NCI-H1436 (cell line): ENCODE data around the gene EMCN.
"Not testable (repeated sequence)": the region's sequence is repeated elsewhere in the genome, so short reads cannot be mapped to it uniquely, and the experiment has no call there.

Experiments
- DNase-seq: peaks from one replicate; lab custom pipeline; 2025; lab: John Stamatoyannopoulos, UW

EMCN gene

DNA sequence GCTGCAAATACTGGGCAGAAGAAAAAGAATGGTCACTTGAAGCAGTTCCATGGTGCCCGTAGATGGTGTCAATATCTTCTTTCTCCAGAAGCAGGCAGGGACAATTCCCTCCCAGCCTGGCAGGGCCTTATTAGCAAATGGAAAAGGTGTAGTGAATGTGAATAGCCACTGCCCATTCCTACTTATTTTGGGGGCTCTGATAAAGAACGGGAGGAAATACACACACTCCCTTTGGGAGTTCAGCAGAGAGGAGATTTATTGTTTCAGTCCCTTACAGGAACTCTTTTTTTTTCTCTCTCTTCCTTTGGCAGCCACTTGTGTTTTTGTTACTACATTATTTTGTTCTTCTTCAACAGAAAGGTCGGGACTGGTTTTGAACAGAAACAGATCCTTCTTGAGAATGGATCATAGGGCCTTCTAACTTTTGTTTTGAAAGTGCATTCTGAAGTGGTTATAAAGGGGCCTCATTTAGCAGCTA is at the start of gene EMCN:
Gene EMCN (minus strand): TSS at position 159 of the 478 bp plus-strand sequence. CDS start 108 bp downstream, at position 51.
- no peak for DNase-seq

GRCh38 chr4:100566396-100566795 is 48.6 kb upstream of the EMCN start:
- DNase-seq, result no peak

DNA sequence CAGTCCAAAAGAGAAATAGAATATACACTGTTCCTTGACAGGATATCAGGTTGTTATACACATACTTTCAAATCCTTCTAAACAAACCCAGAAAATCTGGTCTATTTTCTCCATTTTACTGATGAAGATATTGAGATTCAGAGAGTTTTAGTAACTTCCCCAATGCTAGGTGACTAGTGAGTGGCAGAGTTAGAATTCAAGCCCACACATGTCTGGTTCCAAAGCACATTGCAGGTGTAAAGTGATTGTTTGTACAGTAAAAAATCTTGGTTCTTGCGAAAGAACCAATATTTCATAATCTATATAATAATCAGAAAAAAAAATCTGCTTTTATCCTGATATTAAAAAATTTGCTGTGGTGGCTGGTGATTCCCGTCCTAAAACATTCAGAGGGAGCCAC is 39.5 kb upstream of the EMCN start:
- no peak for DNase-seq

GRCh38 chr4:100555611-100556337 is 38.0 kb upstream of the EMCN start:
- DNase-seq, result no peak

DNA sequence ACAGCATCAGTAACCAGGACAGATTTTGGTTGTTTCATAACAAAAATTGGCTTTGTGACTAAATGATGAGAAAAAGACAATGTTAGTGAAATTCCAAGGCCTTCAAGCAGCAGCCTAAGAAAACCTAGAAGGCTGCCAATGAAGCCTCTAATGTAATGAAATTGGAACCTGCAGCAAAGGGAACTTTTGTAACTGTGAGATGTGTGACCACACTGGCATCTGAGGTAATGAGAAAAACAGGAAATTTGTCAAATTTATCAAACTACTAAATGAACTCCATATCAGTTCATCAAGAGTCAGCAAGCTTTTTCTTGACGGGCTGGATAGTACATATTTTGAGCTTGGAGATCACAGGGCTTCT is 30.4 kb upstream of the EMCN start:
- no peak for DNase-seq

DNA sequence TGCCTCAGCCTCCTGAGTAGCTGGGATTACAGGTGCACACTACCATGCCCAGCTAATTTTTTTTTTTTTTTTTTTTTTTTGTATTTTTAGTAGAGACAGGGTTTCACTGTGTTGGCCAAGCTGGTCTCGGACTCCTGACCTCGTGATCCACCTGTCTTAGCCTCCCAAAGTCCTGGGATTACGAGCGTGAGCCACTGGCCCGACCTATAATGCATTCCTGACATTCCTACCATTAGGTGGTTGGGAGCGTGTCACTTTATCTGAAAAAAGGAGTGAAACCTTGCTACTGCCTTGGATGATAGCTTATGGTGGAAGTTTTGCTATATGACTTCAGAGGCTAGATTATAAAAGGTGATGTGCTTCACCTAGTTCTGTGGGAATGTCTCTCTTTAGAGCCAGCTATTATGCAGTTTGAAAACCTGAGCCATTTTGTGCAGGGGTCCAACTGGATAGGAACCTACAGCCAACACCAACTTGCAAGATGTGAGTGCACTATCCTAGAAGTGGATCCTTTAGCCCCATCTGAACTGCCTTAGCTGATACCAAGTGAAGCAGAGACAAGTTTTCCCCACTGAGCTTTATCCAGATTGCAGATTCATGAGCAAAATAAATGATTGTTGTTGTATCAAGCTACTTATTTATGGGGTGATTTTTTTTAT is 29.8 kb upstream of the EMCN start:
- DNase-seq, result no peak

GRCh38 chr4:100545427-100545826 is 27.6 kb upstream of the EMCN start:
- DNase-seq, result no peak

GRCh38 chr4:100540131-100540530 is 22.3 kb upstream of the EMCN start:
- DNase-seq, result no peak

- no peak for DNase-seq
Measured at GRCh38 chr4:100539706-100540105, 21.9 kb upstream of the EMCN start.

DNA sequence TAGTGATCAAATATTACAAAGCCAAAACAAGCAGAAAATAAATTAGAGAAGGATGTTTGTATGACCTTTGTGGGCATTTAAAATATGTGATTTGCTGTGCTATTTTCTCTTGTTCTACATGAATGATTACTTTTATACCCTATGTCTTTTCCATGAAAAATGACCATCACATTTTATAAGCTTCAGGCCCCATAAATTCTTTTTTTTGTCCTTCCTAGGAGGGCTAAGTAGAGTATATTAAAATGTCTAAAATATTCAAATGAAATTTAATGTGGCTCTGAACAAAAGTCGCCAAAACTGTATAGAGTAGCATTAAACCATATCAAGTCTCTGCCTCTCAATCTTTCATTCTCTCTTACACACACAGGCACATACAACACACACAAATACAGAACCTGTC is 15.9 kb upstream of the EMCN start:
- no peak for DNase-seq

DNA sequence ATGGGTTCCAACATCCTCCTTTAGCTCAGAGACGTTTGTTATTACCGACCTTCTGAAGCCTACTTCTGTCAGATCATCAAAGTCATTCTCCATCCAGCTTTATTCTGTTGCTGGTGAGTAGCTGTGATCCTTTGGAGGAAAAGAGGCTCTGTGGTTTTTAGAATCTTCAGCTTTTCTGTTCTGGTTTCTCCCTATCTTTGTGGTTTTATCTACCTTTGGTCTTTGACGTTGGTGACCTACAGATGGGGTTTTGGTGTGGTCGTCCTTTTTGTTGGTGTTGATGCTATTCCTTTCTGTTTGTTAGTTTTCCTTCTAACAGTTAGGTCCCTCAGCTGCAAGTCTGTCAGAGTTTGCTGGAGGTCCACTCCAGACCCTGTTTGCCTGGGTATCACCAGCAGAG is 12.3 kb upstream of the EMCN start:
- not testable (repeated sequence) for DNase-seq

- DNase-seq, result no peak
Measured at GRCh38 chr4:100525686-100526085, 7.9 kb upstream of the EMCN start.

- DNase-seq, result no peak
Measured at GRCh38 chr4:100519205-100519604, 1.4 kb upstream of the EMCN start.

- no peak for DNase-seq
Measured at GRCh38 chr4:100516225-100516624, 1.6 kb downstream of the EMCN start.

DNA sequence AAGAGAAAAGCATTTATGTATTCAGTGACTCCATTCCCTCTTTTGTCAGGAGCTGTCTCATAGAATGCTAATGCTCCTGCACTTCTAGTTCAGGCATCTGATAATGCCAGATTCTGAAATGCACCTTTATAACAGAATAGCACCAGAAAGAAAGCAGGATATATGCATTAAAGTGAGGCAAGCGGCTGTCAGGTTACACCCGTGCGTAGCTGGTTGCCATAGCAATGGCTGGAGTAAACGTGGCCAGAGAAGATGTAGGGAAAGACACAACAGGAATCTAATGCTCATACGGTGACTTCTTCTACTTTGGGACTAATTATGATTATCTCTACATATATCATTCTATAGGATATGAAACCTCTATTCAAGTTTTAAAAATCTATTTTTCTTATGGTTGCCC is 5.9 kb downstream of the EMCN start:
- no peak for DNase-seq

DNA sequence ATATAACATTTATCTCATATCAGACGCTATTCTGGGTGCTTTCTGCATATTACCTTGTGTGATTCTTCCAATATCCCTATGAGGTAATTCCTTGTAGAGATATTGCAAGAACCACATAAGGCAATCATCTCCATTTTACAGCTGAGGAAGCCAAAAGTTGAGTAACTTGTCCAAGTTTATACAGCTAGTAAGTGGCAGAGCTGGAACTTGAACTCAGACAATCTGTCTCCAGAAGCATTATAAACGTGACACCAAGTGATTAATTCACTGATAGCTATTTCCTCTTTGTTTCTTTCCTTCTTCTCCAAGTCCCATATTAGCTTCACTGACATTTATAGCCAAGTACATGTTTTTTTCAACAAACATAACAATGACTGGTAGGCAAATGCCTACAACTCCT is 7.3 kb downstream of the EMCN start:
- DNase-seq, result no peak

- DNase-seq, result no peak
Measured at GRCh38 chr4:100509386-100509785, 8.4 kb downstream of the EMCN start.

- no peak for DNase-seq
Measured at GRCh38 chr4:100508691-100509090, 9.1 kb downstream of the EMCN start.

- no peak for DNase-seq
Measured at GRCh38 chr4:100504086-100504874, 13.5 kb downstream of the EMCN start.

DNA sequence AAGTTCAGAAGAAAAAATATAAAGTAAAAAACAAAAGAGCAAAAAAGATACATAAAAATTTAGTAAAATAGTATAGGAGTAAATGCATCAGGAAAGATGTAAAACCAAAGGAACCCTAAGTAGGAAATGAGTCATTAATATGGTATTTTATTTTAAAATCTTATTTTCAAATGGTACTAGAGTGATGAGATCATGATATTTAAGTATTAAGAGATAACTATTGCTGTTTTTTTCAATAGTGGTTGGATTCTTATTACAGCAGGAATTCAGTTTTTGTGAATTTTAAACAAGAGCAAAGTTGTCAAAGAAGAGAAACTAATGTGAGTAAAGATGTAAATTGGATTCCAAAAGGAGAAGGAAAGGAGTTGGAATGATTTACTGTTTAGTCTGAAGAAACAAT is 20.0 kb downstream of the EMCN start:
- DNase-seq, result no peak

DNA sequence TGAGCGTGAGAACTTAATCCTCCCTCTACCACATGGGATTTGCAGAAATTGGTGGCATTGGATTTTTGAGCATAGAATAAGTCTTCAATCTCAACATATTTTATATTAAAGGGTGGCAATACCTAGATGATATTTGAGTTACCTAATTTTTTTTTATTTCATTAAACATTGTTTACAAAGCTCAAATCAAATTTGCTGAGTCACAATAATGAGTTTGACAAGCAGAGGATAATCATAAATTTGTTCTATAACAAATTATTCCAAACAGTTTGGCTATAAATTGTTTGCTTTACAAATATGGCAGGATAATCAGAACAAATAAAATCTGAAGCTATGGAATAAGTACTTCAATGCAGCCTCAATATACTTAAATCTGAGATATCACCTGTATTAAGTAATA is 22.7 kb downstream of the EMCN start:
- DNase-seq, result no peak

GRCh38 chr4:100494166-100494565 is 23.7 kb downstream of the EMCN start:
- no peak for DNase-seq

DNA sequence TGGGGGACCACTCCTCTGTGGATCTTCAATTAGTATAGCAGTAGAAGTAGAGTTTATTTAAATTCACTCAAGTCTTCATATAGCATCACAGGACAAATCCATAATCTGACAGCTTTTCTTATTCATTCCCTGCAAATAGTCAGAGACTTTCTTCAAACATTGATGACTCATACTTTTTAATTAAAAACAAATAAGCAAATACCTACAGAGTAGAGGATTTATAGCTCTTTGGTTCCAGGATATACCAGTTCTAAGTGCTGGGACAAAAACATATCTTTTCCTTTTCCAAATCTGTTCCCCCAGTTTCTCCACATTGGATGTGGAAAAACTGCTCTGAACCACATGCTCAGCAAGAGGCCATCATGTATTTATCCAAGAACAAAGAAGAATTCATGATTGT is 24.1 kb downstream of the EMCN start:
- no peak for DNase-seq
